SJSA1 (cell line): ENCODE data around the gene PRDM16. TPM values are rescaled to one million over a fixed set of nuclear protein-coding genes. Genes with fewer than 3 reads are reported as not detected.

ENCODE experiments used
- DNase-seq, 2 experiments: peaks; one replicate each; pipeline ENCODE4 v3.0.0-alpha.2; 2015 to 2020; ENCODE audit warnings: low spot score in 2 of 2, low read depth in 1 of 2
- H3K27ac ChIP-seq: fragments of 250-450 bp; sonication (Bioruptor Pico); 2 replicates; pipeline ENCODE4 v1.5.1; 2020; ENCODE audit warnings: mild to moderate bottlenecking, moderate library complexity
- H3K27me3 ChIP-seq: fragments of 250-450 bp; sonication (Bioruptor Pico); replicated peaks from 2 replicates; pipeline ENCODE4 v1.5.1; 2020; ENCODE audit warnings: mild to moderate bottlenecking, moderate library complexity
- H3K36me3 ChIP-seq: fragments of 250-450 bp; sonication (Bioruptor Pico); 2 replicates; pipeline ENCODE4 v1.5.1; 2020; ENCODE audit warnings: mild to moderate bottlenecking
- H3K4me1 ChIP-seq: fragments of 250-450 bp; sonication (Bioruptor Pico); replicated peaks from 2 replicates; pipeline ENCODE4 v1.6.1; 2021; ENCODE audit warnings: mild to moderate bottlenecking
- H3K4me3 ChIP-seq: fragments of 250-450 bp; sonication (Bioruptor Pico); 2 replicates; pipeline ENCODE4 v1.5.1; 2020; ENCODE audit warnings: mild to moderate bottlenecking
- H3K9me3 ChIP-seq: fragments of 250-450 bp; sonication (Bioruptor Pico); replicated peaks from 2 replicates; pipeline ENCODE4 v1.5.1; 2020; ENCODE audit warnings: mild to moderate bottlenecking
- total RNA-seq: library from RNA; depleted of rRNA; stranded (reverse); fragments of >200 nt; shearing (Covaris generic); gene quantifications from 2 replicates; pipeline ENCODE4 v1.2.3, GENCODE V29; 2014

The PRDM16 gene
- total RNA-seq, 1 experiment from 2014 or later, result 0.05 TPM

DNA sequence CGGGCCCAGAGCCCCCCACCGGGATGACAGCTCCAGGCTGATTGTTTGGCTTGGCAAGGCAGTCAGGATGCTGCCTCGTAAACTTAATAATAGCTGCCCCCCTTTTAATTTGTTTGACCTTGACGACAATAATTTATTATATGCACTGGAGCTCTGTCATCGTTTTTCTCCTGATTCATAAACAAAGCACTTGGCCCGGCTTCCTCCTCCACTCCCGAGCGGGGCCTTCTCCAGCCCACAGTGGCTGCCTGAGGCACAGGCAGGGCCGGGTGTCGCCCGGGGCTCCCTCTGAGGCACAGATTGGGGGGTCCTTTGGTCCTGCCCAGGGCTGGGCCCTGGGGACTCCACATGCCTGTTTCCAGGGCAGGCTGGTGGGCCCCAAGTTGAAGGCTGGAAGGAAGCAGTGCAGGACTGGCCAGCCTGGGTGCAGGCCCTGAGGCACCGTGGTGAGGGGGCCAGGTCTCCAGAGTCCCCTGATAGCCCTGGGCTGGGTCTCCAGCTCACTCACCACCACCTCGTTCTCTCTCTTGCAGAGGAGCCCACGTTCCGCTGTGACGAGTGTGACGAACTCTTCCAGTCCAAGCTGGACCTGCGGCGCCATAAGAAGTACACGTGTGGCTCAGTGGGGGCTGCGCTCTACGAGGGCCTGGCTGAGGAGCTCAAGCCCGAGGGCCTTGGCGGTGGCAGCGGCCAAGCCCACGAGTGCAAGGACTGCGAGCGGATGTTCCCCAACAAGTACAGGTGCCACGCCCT is 333.4 kb downstream of the PRDM16 start:
- no peak for DNase-seq
- Histone ChIP-seq H3K9me3 (no peaks in the 10 kb centered on the region), H3K4me3 (no peak overlapping the region)

GRCh38 chr1:3403011-3403345 is 334.0 kb downstream of the PRDM16 start:
- no peak for DNase-seq
- Histone ChIP-seq H3K4me3 (no peak overlapping the region), H3K4me1 (no peaks in the 10 kb centered on the region), H3K27me3 (no peaks in the 10 kb centered on the region), H3K9me3 (no peaks in the 10 kb centered on the region), H3K27ac (no peak overlapping the region), H3K36me3 (no peaks in the 10 kb centered on the region)

More for the DNA sequence above, 333.4 kb downstream of the PRDM16 start:
- Histone ChIP-seq H3K27me3 (no peaks in the 10 kb centered on the region), H3K4me1 (no peaks in the 10 kb centered on the region), H3K27ac (no peak overlapping the region), H3K36me3 (no peaks in the 10 kb centered on the region)

GRCh38 chr1:3403388-3404231 is 334.6 kb downstream of the PRDM16 start:
- Histone ChIP-seq H3K4me1 (no peaks in the 10 kb centered on the region), H3K27ac (no peak overlapping the region), H3K36me3 (no peaks in the 10 kb centered on the region), H3K4me3 (no peak overlapping the region), H3K9me3 (no peaks in the 10 kb centered on the region), H3K27me3 (no peaks in the 10 kb centered on the region)
- DNase-seq, result no peak

- DNase-seq, result no peak
- Histone ChIP-seq H3K4me3 (no peak overlapping the region), H3K27me3 (no peaks in the 10 kb centered on the region), H3K9me3 (no peaks in the 10 kb centered on the region), H3K27ac (no peak overlapping the region), H3K36me3 (no peaks in the 10 kb centered on the region), H3K4me1 (no peaks in the 10 kb centered on the region)
Measured at GRCh38 chr1:3404301-3404700, 335.3 kb downstream of the PRDM16 start.

GRCh38 chr1:3404801-3405200 is 335.8 kb downstream of the PRDM16 start:
- no peak overlapping the region for H3K4me3 ChIP-seq
- no peaks in the 10 kb centered on the region for H3K4me1 ChIP-seq
- no peak overlapping the region for H3K27ac ChIP-seq
- H3K36me3 ChIP-seq, result no peaks in the 10 kb centered on the region
- H3K27me3 ChIP-seq, result no peaks in the 10 kb centered on the region
- no peaks in the 10 kb centered on the region for H3K9me3 ChIP-seq
- no peak for DNase-seq

DNA sequence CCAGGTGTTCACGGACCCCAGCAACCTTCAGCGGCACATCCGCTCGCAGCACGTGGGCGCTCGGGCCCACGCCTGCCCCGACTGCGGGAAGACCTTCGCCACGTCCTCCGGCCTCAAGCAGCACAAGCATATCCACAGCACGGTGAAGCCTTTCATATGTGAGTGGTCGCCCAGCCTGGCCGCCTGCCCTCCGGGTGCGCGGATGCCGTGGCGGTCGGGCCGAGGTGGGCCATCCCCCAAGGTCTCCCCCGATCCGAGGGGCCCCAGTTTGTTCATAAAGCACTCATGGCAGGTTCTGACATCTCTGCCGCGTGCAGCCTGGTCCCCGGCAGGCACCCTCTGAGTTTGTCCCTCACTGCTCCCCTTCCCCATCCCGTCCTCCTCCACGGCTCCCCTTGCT is 336.5 kb downstream of the PRDM16 start:
- no peak for DNase-seq
- no peak overlapping the region for H3K4me3 ChIP-seq
- no peaks in the 10 kb centered on the region for H3K4me1 ChIP-seq
- H3K27me3 ChIP-seq, result no peaks in the 10 kb centered on the region
- no peak overlapping the region for H3K27ac ChIP-seq
- H3K9me3 ChIP-seq, result no peaks in the 10 kb centered on the region
- H3K36me3 ChIP-seq, result no peaks in the 10 kb centered on the region

DNA sequence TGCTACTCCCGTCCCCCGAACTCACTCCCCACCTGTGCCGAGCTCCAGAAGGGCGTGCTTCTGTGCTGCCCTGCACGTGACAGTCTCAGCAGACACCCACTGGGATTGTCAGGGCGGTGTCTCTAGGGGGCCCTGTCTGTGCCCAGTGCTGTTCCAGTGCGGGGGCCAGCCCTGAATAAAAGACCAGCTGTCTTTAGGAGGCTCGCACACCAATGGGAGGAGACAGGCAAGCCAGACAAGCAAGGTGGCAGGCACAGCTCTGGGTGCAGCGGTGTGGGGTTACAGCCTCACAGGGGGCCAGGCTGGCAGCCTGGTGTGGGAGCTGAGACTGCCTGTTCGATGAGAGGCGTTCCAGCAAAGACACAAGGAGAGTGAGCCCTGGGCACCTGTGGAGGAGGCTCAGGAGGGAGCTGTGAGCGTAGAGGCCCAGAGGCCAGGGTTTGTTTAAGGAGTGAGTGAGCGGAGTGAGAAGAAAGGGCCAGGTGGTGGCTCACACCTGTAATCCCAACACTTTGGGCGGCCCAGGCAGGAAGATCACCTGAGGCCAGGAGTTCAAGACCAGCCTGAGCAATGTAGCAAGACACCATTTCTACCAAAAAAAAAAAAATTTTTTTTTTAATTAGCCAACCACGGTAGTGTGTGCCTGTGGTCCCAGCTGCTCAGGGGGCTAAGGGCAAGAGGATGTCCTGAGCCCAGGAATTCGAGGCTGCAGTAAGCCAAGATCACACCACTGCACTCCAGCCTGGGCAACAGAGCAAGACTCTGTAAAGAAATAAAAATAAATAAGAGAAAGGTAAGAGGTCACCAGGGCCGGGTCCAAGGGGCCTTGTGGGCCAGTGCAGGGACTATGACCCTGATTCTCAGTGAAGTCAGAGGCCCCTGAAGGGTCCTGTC is 337.2 kb downstream of the PRDM16 start:
- DNase-seq, result no peak
- Histone ChIP-seq H3K36me3 (no peaks in the 10 kb centered on the region), H3K4me3 (no peak overlapping the region), H3K4me1 (no peaks in the 10 kb centered on the region), H3K27me3 (no peaks in the 10 kb centered on the region), H3K27ac (no peak overlapping the region), H3K9me3 (no peaks in the 10 kb centered on the region)

GRCh38 chr1:3407021-3407420 is 338.0 kb downstream of the PRDM16 start:
- no peak for DNase-seq
- H3K4me1 ChIP-seq, result no peaks in the 10 kb centered on the region
- no peaks in the 10 kb centered on the region for H3K27me3 ChIP-seq
- no peak overlapping the region for H3K4me3 ChIP-seq
- H3K36me3 ChIP-seq, result no peaks in the 10 kb centered on the region
- no peak overlapping the region for H3K27ac ChIP-seq
- no peaks in the 10 kb centered on the region for H3K9me3 ChIP-seq

DNA sequence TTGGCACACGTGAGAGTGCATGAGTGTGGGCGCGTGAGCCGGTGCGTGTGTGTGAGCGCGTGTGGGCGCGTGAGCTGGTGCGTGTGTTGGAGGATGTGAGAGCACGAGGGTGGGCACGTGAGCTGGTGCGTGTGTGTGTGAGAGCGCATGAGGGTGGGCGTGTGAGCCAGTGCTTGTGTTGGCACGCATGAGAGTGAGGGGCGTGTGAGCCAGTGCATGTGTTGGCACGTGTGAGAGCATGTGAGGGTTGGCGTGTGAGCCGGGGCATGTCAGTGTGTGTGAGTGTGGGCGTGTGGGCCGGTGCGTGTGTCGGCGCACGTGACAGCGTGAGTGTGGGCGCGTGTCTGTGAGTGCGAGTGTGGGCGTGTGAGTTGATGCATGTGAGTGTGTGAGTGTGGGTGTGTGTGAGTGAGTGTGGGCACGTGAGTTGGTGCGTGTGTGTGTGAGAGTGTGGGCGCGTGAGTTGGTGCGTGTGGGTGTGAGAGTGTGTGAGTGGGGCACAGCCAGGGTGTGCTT is 339.8 kb downstream of the PRDM16 start:
- Histone ChIP-seq H3K4me1 (no peaks in the 10 kb centered on the region), H3K9me3 (no peaks in the 10 kb centered on the region)

GRCh38 chr1:3409366-3410141 is 340.6 kb downstream of the PRDM16 start:
- H3K4me3 ChIP-seq, result no peak overlapping the region
- H3K36me3 ChIP-seq, result no peaks in the 10 kb centered on the region
- DNase-seq, result no peak
- no peaks in the 10 kb centered on the region for H3K4me1 ChIP-seq
- H3K9me3 ChIP-seq, result no peaks in the 10 kb centered on the region
- H3K27me3 ChIP-seq, result no peaks in the 10 kb centered on the region
- H3K27ac ChIP-seq, result no peak overlapping the region

More for the DNA sequence above, 339.8 kb downstream of the PRDM16 start:
- H3K4me3 ChIP-seq, result no peak overlapping the region
- no peak for DNase-seq
- no peak overlapping the region for H3K27ac ChIP-seq
- no peaks in the 10 kb centered on the region for H3K27me3 ChIP-seq
- no peaks in the 10 kb centered on the region for H3K36me3 ChIP-seq

- Histone ChIP-seq H3K4me3 (no peak overlapping the region), H3K27ac (no peak overlapping the region), H3K27me3 (no peaks in the 10 kb centered on the region), H3K36me3 (no peaks in the 10 kb centered on the region), H3K4me1 (no peaks in the 10 kb centered on the region), H3K9me3 (no peaks in the 10 kb centered on the region)
- DNase-seq, result peak in 1 of 2 experiments; percentile 27
Measured at GRCh38 chr1:3410142-3410925, 341.3 kb downstream of the PRDM16 start.

GRCh38 chr1:3411806-3412205 is 342.8 kb downstream of the PRDM16 start:
- Histone ChIP-seq H3K9me3 (peaks cover 6% of the 10 kb centered on the region; the same call in 1 of the 2 replicates), H3K4me3 (no peak overlapping the region), H3K4me1 (no peaks in the 10 kb centered on the region), H3K27me3 (no peaks in the 10 kb centered on the region), H3K36me3 (no peaks in the 10 kb centered on the region), H3K27ac (no peak overlapping the region)
- no peak for DNase-seq
